Activated gamma-delta T cell treated with Interleukin-2 at 50 U/mL for 16 hours (primary cell): ENCODE data around the gene ATP6V0A4.
A peak's percentile ranks its signal among the peaks of the same experiment; 100 is the strongest.
"Not testable (repeated sequence)": the region's sequence is repeated elsewhere in the genome, so short reads cannot be mapped to it uniquely, and the experiment has no call there.

Source experiments
- DNase-seq: peaks from one replicate; pipeline ENCODE4 v3.0.0-alpha.2; 2020

The ATP6V0A4 gene

DNA sequence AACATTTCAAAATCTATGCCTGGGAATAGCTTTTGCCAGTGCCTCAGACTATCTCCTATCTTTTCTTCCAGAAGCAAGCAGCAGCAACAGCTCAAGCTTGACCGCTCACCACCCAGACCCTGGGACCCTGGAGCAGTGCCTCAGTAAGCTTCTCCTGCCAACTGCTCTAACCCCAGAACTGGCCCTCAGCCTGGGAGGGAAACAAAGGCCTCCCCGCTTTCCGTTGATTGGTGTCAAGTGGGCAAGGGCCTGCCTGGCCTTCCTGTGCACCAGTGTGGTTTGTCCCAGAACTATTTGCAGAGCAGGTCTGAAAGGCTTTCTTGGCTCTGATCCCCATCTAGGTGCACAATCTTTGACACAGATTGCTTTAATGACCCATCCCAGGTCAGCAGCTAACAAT lies 3.3 kb upstream of the ATP6V0A4 start:
- no peak for DNase-seq

DNA sequence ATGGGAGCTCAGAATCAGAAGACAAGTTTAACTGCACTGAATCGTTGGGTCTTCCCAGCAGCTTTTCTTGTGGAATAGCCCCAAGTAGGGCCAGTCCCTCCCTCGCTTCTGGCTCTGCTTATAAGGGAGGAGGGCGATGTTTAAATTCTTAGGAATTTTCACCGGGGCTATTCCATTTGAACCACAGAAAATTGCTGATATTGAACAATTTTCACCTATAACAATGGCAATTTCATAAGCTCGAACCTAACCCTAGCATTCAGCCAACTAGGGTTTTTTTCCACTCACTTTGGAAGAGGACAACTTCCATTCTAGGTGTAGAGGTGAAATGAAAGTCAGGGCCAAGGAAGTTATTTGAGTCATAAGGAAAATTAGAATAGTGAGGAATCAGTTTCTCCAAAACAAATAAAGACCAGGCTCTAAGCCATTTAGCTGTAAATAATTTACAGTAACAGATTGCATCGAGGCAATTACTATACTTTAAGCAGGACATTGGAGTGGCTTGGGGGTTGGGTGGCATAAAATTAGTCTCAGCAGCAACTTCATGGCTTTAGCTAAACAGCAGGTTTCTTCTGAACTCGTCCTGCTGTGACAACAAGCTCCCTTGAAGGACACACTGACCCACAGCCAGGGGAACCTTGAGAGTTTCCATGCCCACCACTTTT lies 1.5 kb upstream of the ATP6V0A4 start:
- DNase-seq = no peak

DNA sequence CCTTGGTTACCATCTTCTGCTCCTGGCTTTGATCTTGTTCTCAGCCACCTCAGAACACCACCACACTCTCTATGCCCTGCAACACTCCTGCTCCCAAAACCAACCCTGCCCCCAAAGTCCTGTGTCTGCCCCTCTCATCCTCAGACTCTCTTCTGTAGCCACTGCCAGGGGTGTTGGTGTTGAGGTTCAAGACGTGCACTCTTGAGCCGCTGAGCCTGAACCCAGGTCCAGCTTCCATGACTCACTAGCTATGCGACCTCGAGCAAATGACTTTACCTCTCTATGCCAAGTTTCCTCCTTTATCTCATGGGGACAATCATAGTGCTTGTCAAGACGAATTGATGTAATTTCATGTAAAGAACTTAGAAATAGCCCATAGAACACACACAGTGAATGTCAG lies 840 bp upstream of the ATP6V0A4 start:
- DNase-seq = no peak

DNA sequence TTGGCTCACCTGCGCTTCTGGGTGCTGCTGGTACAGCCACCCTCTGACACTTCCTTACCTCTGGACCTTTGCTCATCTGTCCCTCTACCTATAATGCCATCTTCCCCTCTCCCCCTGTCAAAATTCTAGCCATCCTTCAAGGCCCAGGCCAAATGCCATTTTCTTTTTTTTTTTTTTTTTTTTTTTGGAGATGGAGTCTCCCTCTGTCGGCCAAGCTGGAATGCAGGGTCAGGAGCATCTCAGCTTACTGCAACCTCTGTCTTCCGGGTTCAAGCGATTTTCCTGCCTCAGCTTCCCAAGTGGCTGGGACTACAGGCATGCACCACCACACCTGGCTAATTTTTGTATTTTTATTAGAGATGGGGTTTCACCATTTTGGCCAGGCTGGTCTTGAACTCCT lies 950 bp downstream of the ATP6V0A4 start:
- DNase-seq = not testable (repeated sequence)

DNA sequence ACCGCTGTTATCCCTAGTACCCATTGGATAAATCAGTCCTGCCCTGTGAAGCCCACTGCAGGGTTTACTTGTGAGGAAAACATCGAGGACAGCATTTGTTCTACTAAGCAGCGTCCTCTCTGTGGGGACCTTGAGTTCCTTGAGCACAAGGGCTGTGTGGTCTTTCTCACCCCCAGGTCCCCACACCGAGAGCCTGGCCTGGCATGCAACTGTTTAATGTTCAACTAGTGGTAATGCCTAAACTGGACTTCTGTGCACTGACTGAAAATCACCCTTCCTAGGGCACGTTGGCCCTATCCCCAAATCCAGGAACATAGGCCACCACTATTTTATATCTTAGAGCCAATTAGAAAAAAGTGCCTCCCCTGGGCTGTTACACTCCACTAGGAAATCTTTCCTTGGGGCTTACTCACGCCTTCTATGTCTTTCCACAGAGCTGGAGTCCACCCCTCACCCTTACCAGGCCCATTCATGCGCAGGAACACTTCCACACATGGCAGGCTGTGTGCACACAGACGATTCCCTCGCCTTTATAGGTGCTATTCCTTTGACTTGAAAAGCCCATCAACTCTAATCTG lies 1.9 kb downstream of the ATP6V0A4 start:
- DNase-seq = no peak

DNA sequence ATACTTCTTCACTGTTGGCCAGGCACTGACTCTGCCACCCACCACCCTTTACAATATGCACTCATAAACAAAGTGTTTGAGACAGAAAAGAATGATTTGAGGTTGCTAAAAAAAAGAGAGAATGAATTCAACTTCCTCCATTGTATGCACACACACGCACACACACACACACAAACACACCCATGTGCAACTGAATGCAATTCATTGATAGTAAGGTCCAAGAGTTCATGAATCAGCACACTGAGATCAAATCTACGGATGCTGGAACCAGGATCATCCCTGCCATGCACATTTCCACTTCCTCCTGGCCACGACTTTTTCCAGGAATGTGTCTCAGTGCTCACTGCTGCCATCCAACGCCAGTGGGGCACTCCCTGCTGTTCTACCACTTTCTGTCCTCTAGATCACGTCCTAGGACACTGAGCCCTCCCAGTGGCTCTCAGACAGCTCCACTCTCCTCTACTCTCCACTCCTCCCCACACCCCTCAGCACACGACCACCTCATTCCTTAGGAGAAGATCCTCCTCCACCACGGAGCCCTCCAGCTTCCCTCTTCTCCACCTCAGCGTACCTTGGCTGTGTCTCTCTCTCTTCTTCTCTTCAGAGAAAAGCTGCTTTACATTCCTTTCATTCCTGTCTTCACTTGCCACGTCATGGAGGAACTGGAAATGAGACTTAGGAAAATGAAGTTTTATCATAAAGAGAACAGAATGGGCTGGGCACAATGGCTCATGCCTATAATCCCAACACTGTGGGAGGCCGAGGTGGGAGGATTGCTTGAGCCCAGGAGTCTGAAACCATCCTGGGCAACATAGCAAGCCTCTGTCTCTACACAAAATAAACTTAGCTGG lies 12.2 kb downstream of the ATP6V0A4 start:
- no peak for DNase-seq

DNA sequence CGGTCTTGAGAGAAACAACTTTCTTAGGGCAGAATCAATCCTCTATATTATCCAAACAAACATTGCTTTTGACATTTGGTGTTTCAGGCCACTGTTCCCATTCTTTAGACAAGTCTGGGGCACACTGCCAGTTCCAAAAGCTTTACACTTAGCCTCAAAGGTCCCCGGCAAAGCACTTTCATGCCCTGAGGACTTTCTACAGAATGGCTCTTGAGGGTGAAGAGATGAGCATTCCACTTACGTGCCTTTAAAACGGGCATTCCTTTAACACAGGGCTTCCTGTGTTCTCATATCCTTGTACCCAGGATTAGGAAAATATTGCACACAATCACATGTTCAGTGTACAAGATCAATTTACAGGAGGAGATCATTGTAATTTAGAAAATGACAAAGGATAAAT lies 13.3 kb downstream of the ATP6V0A4 start:
- no peak for DNase-seq

DNA sequence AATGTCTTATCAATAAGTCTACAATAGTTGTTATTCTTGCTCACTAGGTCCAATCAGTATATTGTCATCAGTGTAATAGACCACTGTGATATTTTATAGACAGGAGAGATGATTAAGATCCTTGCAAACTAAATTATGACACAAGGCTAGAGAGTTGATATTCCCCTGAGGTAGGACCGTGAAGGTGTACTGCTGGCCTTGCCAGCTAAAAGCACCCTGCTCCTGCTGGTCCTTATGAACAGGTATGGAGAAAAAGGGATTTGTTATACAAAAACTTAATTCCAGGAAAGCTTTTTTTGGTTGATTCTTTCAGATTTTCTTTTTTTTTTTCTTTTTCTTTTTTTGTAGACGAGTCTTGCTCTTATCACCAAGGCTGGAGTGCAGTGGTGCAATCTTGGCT lies 17.0 kb downstream of the ATP6V0A4 start:
- DNase-seq = no peak

DNA sequence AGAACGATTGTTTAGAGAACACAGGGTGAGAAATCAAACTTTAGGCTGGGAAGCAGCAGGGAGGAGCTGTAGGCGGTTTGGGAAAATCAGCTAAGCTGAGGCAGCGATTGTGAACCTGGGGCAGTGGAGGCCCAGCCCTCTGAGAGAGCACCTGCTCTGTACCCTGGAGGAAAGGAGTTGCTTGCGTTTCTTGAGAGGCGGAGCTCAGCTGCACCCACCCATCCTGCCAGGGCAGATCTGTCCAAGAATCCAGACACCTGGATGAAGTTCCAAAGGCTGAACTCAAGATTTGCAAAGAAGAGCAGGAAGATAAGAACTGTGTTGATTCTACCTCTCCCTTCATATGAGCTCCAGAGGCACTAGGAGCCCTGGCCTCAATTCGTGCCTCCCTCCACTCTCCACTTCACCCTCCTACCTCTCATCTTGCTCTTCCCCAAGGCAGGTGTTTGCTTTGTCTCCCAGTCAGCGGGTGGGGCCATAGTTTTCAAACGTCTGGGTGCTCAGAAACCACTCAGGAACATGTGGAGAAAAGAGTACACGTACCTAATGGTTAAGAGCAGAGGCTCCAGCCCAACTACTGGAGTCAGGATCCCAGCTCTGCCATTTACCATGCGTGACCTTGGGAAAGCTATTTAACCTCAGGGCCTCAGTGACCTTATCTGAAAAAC lies 21.7 kb downstream of the ATP6V0A4 start:
- no peak for DNase-seq

DNA sequence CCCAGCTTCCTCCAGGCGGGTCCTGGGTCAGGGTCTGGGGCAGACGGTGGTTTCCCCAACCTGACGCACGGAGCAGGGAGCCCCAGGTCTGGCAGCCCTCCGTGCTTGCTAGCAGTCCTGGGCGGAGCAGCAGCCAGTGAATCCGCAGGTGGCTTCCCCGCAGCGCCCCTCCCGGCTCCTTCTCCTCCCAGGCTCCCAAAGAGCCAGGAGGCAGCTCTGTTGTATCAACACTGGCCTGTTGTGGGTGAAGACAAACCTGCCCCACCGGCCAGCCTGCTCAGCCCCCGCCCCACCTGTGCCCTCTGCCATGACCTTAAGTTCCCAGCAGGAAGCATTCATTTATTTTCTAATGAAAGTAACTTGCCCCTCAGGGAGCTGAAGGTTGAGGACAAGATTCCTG lies 24.2 kb downstream of the ATP6V0A4 start:
- DNase-seq = no peak

DNA sequence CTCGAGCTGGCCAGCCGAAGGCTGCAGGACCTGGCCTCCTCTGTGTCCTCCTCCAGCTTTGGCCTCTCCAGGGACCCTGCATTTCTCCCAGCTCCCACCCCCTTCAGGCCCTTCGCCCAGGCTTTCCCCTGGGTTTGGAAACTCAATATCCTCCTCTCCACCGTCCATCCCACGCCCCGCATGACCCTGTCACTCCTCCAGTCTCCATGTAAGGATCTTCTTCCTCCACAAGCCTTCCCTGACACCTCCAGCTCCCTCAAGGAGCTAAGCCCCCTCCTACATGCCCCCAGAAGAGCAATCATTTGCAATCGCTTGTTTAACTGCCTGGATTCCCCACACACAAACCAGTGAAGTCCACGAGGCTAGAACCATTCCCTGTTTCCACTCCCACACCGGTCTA lies 24.8 kb downstream of the ATP6V0A4 start:
- no peak for DNase-seq

DNA sequence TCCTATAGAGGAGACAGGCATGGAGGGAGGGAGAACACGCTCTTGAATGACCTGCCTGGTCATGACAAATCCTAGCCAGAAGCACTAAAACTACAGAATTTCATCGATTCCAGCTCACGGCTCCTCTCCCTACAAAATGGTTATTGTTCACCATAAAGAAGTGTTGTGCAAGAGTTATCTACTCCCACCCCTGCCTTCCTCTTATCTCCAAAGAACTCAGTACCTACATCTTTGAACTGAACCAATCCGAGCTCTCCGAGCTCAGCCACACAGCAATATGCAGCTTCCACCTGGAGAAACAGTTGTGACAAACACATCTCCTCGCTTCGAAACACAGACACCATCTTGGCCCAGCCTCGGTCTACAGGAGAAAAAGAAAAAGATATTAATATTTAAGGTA lies 27.1 kb downstream of the ATP6V0A4 start:
- DNase-seq = no peak

DNA sequence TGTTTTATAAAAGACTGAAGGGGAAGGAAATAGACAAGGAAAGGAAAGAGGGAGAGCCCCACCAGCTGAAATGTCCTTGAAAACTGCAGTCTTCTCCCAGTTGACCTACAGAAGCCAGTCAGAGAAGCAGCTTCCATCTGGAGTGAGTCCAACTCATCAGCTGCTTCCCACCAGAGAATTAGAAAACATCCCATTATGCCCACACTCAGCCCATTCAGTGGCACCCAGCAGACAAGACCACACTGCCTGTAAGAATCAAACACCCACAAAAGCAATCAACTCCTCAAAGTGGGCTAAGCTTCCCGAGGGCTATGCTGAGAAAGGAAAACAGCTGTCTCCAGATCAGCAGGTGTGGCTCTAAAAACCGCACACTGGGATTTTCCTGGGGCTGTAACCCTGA lies 29.8 kb downstream of the ATP6V0A4 start:
- DNase-seq = no peak

DNA sequence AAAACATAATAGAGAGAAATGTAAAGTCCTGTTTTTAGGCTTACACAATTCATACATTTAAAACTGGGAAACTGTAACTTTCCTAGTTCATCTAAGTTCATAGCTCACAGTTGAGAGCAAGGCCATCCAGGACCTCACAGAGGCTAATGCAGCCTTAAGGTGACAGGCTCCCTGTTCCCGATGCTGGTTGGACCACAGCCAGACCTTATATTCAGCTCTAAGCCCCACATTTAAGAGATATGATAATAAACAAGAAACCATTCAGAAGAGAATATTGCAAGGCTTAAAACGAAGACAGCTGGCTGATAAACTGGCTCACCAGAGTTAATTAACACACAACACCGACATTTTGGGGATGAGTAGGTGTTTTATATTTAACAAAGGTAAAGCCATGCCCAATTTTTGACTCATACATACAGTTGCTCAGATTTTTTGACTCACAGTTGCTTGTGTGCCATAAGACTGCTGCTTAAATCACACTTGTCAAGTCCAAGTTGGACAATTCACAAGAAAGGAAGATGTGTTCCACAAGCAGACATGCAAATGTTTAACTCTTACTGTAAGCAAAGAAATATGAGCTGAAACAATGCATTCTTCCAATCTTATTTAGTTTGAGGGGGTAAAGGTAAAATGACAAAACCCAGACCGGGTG lies 41.3 kb downstream of the ATP6V0A4 start:
- no peak for DNase-seq

DNA sequence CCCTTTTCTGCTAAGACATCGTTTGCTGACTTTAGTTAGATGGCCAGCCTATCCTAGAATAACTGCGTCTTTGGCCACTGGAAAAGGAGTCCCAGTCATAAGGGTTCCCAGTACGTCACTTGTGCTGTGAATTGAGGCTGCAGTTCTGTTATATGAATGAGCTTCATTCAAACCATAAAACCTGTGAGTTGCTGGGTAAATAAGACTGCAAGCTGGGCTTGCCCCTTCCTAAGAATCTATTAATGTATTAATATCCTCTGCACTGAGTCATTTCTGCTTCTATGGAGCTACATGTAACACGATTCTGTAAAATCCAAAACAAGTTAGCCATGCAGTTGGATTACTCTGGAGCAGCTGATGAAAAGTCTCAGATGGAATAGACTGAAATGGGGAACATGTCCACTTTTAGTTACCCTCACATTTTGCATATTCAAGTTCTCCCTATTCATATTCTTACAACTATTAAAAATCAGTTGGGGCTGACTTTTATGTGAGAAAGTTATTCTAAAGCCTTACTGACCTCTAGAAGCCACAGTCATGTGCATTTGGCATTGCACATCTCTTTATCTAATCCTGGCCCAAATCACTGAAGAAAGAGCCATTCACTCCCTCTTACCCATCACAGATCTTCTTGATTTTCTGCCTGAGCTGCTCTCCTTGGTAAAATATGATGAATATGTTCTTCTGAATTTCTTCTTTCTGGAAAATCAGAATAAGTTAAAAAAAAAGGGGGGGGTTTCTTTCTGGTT lies 42.0 kb downstream of the ATP6V0A4 start:
- no peak for DNase-seq

DNA sequence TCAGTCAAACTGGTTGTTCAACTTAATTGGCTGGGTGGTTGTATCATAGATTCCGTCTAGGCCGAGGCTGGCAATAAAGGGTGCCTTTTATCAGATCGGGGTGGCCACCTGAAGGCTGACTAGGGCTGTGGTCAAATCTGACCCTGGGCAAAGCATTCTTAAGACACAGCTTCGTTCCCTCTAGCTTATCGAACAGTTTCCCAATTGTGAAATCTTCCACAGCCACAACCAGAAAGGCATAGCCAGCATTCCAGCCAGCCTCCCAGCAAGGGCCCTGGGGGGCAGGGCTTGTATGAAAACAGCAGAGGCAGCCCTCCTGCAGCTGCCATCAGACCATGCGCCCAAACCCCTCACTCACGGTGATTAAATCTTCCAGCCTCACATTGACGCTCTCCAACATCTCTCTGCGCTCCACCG lies 42.7 kb downstream of the ATP6V0A4 start:
- DNase-seq = no peak

DNA sequence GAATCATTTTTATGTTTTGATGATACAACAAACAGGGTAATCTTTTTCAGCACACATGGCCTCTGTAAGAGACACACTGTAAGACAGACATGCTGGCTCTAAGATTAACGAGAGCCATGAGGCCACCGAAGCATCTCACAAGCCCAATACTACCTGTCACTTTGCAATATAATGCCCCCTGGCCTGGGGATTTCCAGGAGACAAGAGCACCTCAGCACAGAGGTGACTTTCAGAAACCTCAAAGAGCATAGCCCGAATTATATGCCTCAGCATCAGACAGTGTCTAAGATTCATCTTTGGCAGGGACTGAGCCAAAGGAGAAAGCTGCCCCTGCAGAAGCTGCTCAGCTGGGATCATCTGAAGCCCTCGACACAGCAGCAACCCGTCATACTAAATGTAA lies 44.4 kb downstream of the ATP6V0A4 start:
- peak; percentile 9 for DNase-seq

DNA sequence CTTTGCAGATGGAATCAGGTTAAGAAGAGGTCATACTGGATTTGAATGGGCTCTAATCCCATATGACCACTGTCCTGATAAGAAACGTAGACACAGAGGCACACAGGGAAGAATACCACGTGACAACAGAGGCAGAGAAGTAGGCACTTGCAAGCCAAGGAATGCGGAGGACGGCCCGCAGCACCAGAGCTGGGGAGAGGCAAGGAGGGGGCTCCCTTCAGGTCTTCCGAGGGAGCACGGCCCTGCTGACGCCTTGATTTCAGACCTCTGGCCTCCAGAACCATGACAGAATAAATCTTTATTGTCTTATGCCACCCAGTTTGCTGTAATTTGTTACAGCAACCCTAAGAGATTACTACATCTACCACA lies 44.9 kb downstream of the ATP6V0A4 start:
- DNase-seq = no peak

DNA sequence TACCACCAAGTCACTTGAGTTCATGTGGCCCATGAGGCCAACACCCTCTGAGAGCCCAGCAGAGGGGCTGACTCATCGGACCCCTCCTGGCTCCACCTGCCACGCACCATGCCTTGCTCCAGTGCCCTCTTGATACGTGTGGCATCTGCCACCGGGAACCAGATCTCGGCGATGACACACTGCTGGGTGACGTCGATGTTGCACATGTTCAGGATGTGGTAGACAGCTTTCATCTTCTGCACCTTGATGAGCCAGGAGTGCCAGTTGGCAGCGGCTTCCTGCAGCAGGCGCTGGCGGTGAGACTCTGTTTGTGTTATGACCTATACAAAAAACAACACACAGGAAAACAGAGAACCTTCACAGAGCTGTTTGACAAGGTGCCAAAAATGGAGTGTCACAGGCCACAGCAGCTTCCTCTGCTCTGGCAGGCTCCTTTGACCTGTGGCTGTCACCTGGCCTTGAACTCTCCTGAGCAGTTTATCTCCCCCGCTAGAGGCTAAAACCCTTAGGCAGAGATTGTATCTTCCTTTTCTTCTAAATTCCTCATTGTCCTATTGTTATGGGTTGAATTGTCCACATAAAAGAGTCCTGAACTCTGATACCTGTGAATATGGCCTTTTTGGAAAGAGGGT lies 45.4 kb downstream of the ATP6V0A4 start:
- peak; percentile 92 for DNase-seq

DNA sequence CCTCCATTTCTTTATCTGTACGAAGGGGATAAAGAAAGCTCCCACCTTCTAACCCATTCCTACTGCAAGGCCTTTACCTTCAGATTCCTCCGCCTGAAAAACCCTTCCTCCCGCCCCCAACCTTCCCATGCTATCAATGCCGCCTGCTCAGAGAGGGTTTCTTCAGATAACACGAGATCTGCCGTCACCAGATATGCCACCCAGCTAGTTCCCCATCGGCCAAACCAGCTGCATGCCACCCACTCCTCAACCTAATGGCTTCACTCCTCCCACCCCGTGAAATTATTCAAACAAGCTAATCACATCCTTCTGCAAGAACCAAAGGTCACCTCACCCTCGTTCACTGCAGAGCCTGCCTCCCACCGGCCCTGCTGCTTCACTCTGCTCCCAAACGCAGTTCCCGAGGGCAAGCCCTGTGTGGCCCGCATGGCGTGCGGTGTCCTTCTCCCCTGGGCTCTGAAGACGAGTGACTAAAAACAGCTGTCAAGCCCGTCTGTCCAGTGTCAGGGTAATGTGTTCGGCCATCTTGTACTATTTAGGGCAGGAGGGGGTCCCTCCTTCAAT lies 47.0 kb downstream of the ATP6V0A4 start:
- no peak for DNase-seq

DNA sequence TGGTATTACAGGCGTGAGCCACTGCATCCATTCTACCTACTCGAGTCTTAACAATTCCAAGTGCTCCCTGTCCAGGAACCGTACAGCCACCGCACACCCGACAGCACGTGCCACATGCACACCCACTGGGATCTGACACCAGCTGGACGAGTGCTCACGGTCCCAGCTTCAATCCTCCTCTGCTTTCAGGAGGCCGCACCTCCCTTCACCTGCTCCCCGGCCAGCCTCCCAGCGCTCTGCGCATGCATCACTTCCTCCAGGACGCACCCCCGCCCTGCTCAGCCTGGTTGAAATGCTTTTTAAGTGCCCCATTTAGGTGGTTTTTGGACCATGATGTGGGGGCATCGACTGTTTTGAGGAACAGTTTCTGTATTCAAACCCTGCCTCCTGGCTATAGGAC lies 47.5 kb downstream of the ATP6V0A4 start:
- DNase-seq = no peak

DNA sequence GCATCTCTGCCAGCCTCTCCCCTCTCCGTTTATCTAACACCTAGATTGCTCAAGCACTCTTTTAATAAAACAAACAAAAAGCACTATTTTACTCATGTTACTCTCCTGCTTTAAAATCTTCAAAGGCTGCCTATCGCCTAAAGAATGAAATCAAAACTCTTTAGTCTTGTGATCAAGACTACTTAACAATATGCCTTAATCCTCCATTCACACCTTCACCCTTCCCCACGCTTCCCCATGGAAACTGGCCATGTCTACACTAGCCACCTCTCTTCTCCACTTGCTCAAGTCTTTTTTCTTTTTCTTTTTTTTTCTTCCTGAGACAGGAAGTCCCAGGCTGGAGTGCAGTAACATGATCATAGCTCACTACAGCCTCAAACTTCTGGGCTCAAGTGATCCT lies 48.0 kb downstream of the ATP6V0A4 start:
- DNase-seq = no peak
